ENCODE results near the gene CDC73.
"Not testable (repeated sequence)": the region's sequence is repeated elsewhere in the genome, so short reads cannot be mapped to it uniquely, and the experiment has no call there.

CDC73 gene

DNA sequence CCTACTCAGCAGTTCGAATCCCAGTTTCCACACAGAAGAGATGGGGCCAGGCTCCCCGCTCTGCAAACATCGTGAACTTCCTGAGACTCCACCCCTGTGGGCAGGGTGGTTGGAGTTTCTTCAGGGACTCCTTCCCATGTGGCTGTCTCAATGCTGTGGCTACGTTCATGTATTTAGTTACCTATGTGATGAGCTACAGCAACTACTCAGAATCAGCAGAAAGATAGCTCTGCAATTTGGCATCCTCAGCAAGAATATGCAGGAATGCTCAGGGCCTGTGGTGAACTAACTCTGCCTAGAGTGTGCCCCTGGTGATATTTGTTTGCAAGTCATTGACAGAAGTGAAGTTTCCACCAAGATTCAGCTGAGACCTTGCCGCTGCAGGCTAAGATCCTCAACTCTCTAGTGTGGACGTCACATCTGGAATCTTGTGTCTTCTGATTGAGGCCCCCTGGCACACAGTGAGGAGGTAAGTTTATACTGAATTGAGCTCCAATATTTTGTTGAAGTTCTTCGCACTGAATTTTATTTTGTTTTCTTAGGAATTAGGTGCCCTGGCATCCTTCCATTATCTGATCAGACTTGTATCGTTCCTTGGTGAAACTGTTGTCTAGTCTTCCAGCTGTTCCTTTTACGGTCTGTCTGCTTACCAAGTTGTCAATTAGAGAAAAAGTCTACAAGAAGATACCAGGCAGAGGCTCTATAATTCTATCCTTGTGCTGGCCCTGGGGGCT lies 8.4 kb upstream of the CDC73 start:
- H3K9ac ChIP-seq: no peak overlapping the region
- no peaks in the 10 kb centered on the region for H3K9me3 ChIP-seq
- no peaks in the 10 kb centered on the region for H3K36me3 ChIP-seq
- H3K4me3 ChIP-seq: no peak overlapping the region
- no peak overlapping the region for H3K27ac ChIP-seq
- no peak overlapping the region for H3K4me2 ChIP-seq
- H4K20me1 ChIP-seq: no peaks in the 10 kb centered on the region
- H3K4me1 ChIP-seq: no peaks in the 10 kb centered on the region
- no peaks in the 10 kb centered on the region for H3K27me3 ChIP-seq
- TF ChIP-seq Cebpa-rat (IDR thresholded peaks at IDR 0.05): no peak

DNA sequence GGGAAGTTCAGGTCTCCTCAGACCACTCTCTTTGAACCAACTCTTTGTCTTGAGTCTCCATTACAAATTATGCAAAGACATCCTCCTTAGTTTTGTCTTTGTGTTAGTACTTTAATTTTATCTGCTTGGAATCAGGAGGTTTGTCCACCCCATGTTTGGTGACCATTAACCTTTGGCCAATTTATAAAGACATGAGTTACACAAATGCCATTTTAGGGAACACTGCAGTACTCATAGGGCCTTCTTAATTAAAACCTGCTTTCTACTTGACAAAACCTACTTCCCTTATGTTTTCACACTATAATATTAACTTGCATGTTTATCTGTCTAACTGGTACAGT lies 7.9 kb upstream of the CDC73 start:
- H3K4me1 ChIP-seq: no peaks in the 10 kb centered on the region

DNA sequence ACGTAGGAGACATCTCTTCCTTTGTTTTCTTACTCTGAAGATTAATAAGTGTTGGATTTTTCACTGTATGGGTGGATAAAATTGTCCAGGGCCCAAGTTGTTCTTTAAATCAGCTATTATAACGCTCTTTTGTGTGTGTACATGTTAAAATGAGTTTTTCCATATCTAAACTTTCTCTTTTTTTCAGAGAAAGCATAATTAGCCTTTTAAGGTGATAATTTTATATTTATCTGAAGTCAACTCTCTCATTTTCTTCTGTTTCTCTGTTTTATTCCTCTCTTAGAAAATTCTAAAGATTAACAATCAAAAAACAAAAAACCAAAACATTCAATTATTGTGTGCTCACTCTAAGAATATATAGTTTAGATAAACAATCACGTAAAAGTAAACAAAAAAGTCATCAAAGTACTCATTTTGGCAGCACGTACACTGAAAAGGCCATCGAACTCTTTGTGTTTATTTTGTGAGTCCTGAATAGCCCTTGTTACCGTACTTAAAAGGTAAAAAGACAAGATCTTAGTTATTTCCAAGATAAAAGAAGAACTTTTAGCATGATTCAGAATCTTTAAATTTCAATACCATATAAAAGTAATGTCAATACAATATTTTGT lies 7.2 kb upstream of the CDC73 start:
- H3K36me3 ChIP-seq: no peaks in the 10 kb centered on the region
- no peaks in the 10 kb centered on the region for H3K4me1 ChIP-seq
- H3K27ac ChIP-seq: no peak overlapping the region
- H3K4me3 ChIP-seq: no peak overlapping the region
- no peak overlapping the region for H3K9ac ChIP-seq
- TF ChIP-seq Cebpa-rat (IDR thresholded peaks at IDR 0.05): no peak
- H3K4me2 ChIP-seq: no peak overlapping the region
- H4K20me1 ChIP-seq: no peaks in the 10 kb centered on the region
- H3K27me3 ChIP-seq: no peaks in the 10 kb centered on the region
- no peaks in the 10 kb centered on the region for H3K9me3 ChIP-seq

More for the DNA sequence above, 7.9 kb upstream of the CDC73 start:
- H4K20me1 ChIP-seq: no peaks in the 10 kb centered on the region
- H3K36me3 ChIP-seq: no peaks in the 10 kb centered on the region
- no peaks in the 10 kb centered on the region for H3K9me3 ChIP-seq
- H3K27me3 ChIP-seq: no peaks in the 10 kb centered on the region
- no peak for TF ChIP-seq Cebpa-rat (IDR thresholded peaks at IDR 0.05)
- H3K4me3 ChIP-seq: no peak overlapping the region
- H3K4me2 ChIP-seq: no peak overlapping the region
- no peak overlapping the region for H3K27ac ChIP-seq
- no peak overlapping the region for H3K9ac ChIP-seq

DNA sequence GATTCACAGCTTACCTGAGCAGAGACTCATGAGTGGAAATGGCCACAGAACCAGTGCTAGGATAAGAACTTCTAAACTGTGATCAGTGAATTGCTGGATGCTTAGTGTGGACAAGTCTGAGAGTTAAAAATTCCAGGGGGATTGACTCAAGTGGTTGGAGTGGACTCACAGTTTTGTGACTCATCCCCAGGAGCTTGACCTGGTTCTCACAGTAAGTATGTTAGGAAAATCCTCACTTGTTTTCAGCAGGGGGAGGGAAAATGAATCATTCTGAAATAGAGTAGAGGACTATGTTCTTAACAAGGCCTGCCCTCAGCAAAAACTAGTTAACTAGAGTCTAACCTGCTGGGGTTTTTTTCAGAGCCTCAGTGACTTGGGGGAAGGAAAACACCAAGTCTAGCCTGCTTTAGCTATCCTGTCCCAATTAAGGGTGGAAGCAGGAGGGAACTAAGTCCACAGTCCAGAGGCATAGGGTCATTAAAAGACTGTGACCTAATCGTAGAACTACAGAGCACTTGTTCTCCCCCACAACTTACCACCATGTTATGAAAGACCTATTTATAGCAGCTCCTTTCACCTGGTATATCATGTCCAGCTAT lies 6.1 kb upstream of the CDC73 start:
- Histone ChIP-seq H3K4me2 (no peak overlapping the region), H3K9ac (no peak overlapping the region), H4K20me1 (no peaks in the 10 kb centered on the region), H3K27ac (no peak overlapping the region), H3K4me3 (no peak overlapping the region), H3K4me1 (no peaks in the 10 kb centered on the region), H3K36me3 (no peaks in the 10 kb centered on the region), H3K27me3 (no peaks in the 10 kb centered on the region), H3K9me3 (no peaks in the 10 kb centered on the region)
- TF ChIP-seq Cebpa-rat (IDR thresholded peaks at IDR 0.05): no peak

DNA sequence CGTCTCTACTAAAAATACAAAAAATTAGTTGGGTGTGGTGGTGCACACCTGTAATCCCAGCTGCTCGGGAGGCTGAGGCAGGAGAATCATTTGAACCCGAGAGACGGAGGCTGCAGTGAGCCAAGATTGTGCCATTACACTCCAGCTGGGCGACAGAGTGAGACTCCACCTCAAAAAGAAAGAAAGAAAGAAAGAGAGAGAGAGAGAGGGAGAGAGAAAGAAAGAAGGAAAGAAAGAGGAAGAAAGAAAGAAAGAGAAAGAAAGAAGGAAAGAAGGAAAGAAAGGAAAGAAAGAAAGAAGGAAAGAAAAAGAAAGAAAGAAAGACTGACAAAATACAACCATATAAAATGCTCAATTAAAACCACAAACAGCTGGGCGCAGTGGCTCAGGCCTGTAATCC lies 4.7 kb upstream of the CDC73 start:
- H3K4me2 ChIP-seq, H3K9me3 ChIP-seq, H3K9ac ChIP-seq, H4K20me1 ChIP-seq, H3K4me1 ChIP-seq, H3K36me3 ChIP-seq, H3K27ac ChIP-seq, H3K27me3 ChIP-seq, H3K4me3 ChIP-seq: not testable (repeated sequence)

DNA sequence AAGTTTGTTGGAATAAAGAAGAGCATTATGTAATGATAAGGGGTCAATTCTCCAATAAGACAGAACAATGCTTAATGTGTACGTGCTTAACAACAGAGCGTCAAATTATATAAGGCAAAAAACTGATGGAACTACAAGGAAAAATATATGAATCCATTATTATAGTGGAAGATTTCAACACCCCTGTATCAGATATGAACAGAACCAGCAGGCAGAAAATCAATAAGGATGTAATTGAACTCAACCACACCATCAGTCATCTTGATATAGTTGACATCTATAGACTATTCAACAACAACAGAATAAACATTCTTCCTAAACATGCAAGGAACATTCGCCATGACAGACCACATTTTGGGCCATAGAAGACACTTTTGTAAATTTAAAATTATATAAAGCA lies 3.6 kb upstream of the CDC73 start:
- Histone ChIP-seq H3K36me3 (no peaks in the 10 kb centered on the region), H3K4me2 (no peak overlapping the region), H3K9me3 (no peaks in the 10 kb centered on the region), H3K9ac (no peak overlapping the region), H3K27me3 (no peaks in the 10 kb centered on the region), H3K27ac (no peak overlapping the region), H3K4me3 (no peak overlapping the region), H3K4me1 (peaks cover 8% of the 10 kb centered on the region), H4K20me1 (peaks cover 3% of the 10 kb centered on the region)
- no peak for TF ChIP-seq Cebpa-rat (IDR thresholded peaks at IDR 0.05)

DNA sequence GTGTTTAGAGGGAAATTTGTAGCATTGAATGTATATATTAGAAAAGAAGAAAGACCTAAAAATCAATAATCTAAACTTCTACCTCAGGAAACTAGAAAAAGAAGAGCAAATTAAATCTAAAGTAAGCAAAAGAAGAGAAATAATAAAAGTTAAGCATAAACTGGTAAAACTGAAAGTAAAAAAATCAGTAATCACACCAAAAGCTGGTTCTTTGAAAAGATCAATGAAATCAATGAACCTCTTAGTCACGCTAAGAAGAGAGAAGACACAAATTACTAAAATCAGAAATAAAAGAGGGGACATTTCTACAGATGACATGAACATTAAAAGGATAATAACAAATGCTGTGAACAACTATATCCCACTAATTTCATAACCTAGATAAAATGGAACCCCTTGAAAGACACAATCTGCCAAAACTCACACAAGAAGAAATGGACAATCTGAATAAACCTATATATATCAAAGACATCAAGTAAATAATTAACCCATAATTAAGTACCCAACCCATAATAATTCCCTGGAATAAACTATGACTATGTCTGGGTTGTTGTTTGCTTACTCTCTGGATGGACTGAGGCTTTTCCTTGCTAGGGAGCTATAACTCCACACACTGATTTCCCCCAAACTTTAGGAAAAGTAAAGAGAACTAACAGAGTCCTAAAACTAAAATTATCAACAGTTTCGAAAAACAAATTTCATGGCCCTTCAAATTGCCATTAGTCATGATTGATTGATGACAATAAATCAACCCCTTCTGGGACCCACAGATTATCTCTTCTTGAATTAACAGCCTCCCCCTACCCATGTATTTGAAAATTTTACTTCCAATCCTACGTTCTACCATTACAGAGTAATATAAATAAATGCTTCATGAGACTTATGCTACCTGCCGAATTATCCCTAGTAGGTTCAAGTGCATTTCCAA lies 2.8 kb upstream of the CDC73 start:
- Histone ChIP-seq H3K27me3 (no peaks in the 10 kb centered on the region), H3K36me3 (no peaks in the 10 kb centered on the region), H3K4me1 (peaks cover 17% of the 10 kb centered on the region), H3K4me2 (no peak overlapping the region), H3K9ac (no peak overlapping the region), H3K4me3 (no peak overlapping the region), H4K20me1 (peaks cover 12% of the 10 kb centered on the region), H3K27ac (no peak overlapping the region), H3K9me3 (no peaks in the 10 kb centered on the region)
- TF ChIP-seq Cebpa-rat (IDR thresholded peaks at IDR 0.05): no peak

DNA sequence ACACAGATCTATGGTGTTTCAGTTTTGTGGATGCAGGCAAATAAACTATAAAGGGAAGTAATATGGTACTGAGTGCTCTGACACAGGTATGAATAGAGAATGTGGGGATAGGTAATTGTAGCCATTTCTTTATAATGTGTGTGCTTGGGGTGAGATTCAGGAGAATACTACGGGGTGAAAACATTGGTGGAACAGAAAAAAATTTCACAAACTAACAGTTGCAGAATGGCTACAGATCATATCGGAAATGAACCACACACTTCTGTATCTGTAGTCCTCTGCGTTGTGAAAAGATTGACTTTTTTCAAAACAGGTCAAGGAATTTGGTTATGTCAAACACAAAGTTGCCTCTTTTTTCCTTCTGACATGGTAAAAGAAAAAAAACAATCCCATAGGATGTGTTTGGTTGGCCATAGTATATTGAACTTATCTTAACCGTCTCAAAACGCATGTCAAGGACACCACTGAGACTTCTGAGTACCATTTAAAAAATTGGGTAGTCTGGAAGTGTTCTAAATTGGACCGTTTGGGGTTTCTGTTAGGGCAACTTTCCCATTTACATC lies 1.1 kb upstream of the CDC73 start:
- Histone ChIP-seq H3K9ac (no peak overlapping the region), H3K9me3 (no peaks in the 10 kb centered on the region), H3K27me3 (no peaks in the 10 kb centered on the region), H3K27ac (no peak overlapping the region), H3K36me3 (peaks cover 14% of the 10 kb centered on the region), H3K4me3 (peak overlapping the region; percentile 78; the same call in 1 of the 2 replicates), H4K20me1 (peaks cover 28% of the 10 kb centered on the region), H3K4me1 (peaks cover 27% of the 10 kb centered on the region), H3K4me2 (peak overlapping the region; percentile 79)
- no peak for TF ChIP-seq Cebpa-rat (IDR thresholded peaks at IDR 0.05)

DNA sequence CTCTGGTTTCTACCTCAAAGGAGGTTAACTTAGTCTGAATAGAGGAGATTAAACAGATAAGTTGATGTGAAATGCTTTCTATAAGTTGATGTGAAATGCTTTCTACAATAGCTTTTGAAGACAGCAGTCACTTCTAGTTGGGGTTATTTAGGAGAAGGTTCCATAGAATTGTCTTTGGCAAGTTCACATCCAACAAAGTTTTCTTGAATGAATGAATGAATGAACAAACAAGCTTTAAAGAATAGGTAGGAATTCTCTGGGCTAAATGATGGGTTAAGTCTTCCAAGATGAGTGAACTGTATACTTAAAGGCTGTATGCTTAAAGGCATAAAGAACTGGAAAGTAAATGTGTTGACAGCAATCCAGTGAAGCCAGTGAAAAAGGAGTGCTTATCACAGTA lies 1.9 kb downstream of the CDC73 start:
- no peaks in the 10 kb centered on the region for H3K9me3 ChIP-seq
- TF ChIP-seq Cebpa-rat (IDR thresholded peaks at IDR 0.05): no peak
- H3K27me3 ChIP-seq: no peaks in the 10 kb centered on the region
- H3K27ac ChIP-seq: no peak overlapping the region
- H4K20me1 ChIP-seq: peaks cover 51% of the 10 kb centered on the region
- peaks cover 27% of the 10 kb centered on the region for H3K4me1 ChIP-seq
- H3K36me3 ChIP-seq: peaks cover 38% of the 10 kb centered on the region
- H3K4me2 ChIP-seq: peak overlapping the region; percentile 80
- H3K4me3 ChIP-seq: peak overlapping the region; percentile 78
- H3K9ac ChIP-seq: 0 out of 2 replicates have a peak overlapping the region, but pooled peaks have one; percentile 92
